Measurements from ENCODE around the gene OS9. TPM values are rescaled to one million over a fixed set of nuclear protein-coding genes. Genes with fewer than 3 reads are reported as not detected.

Gene OS9
- total RNA-seq (2022; extraction: Qiagen RNA extraction; ENCODE audit: low read depth), result 110 to 118 TPM (median 113 TPM) in 5 replicates

DNA sequence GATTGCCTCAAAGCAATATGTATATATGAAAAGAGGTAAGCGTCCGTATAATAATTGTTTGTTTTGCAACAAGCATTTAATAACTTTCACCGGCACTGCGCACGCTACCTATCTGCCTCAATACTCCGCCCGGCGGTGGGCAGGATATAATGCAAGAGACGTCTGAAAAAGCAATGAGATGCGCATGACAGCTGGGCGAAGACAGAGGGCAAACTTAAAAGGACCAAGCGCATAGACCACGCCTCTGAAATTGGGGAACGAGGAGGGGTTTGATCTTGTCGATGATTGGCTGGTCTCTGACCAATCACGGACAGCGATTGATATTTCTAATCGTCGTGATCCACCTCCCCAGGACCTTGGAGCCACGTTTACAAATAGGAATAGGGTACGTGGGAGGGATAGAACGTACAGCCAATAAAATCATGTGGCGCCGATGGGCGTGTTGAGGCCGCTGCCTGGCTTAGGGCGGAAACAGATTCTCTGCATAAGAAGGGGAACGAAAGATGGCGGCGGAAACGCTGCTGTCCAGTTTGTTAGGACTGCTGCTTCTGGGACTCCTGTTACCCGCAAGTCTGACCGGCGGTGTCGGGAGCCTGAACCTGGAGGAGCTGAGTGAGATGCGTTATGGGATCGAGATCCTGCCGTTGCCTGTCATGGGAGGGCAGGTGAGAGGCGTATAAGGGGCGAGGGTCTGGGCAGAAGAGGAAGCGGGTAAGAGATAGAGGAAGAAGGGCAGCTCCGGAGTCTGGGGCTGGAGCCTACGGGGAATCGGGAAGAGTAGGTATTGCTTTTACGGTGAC lies at the start of gene OS9:
OS9 (plus strand) TSS at position 474 of the 800 bp plus-strand sequence; CDS start at position 504, 30 bp downstream.

GRCh38 chr12:57738661-57739237 lies 44.8 kb downstream of the OS9 start, which contains the start of gene AGAP2:
Gene AGAP2 (minus strand): TSS chr12:57738742. CDS start chr12:57738246, 496 bp downstream.

GRCh38 chr12:57744777-57745484 lies 51.0 kb downstream of the OS9 start, which contains the start of gene TSPAN31:
Gene TSPAN31 (plus strand): TSS chr12:57745039. CDS start chr12:57745155, 116 bp downstream.

DNA sequence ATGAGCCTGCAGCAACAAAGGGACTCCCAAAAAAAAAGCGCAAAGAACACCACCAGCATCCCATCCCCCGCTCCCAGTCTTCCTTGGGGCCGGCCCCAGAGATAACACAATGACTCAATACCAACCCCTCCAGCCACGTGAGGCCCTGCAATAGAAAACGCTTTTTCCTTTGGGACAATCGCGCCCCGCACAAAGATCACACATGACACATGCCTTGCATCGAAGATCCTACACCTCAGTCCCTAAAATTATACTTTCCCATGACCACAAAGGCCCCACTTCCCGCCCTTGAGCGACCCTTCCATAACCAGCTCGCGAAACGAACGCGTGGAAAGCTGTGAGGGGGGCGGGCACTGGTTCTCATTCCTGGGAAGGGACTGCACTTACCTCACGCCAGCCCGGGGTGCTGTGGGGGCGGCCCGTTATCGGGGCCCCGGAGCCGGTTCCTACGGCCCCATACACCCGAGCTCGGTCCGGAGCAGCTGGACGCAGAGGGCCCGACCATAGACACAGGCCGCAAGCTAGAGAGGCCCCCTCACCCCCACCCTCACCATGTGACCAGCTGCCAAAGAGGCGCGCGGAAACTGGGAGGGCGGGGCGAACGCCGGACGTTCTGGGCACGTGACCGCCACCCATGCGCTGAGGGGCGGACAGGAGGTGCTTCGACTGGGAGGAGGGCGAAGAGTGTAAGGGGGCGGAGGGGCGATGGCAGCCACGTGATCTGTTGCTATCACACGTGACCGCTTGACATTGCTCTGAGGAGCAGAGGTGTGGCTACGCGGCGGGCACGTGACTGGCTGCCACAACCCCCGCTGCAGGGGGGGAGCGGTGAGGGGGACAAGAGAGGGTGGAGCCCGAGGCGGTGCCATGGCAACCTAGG lies 58.1 kb downstream of the OS9 start, which contains the start of gene CDK4:
CDK4 (minus strand) TSS at position 523 of the 880 bp plus-strand sequence. CDS start 593 bp downstream, outside the sequence.

DNA sequence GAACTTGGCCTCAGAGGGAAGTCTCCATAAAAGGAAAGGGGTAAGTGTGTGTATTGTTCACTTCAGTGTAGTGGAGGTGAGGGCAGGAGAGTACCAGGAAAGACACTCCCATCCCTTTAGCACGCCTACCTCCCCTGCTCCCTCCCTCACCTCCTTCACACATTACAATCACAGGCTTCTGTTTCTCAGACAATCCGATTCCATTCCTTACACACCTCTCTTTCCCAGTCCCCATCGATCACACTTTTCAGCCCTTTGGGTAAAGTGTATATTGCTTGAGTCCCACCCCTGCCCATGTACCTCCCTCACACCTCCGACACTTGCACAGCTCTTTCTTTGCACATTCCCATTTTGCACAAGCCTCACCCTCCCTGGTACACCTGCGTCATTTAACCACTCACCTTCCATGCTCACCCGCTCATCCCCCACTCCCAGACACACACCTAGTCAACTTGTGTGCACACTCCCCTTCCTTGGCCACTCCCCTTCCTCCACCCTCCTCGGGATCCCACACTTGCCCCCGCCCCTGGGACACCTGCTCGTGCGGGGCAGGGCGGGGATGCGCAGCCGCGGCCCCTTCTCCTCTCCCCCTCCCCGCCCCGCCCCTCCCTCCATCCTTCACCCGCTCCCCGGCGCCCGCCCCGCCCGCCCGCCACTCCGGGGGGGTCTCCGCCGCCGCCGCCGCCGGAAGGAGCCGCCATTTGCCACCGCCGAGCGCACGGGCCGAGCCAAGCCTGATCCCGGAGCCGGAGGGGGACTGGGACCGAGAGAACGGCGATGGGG lies 60.7 kb downstream of the OS9 start, which contains the start of gene MARCHF9:
MARCHF9 (plus strand) TSS at position 693 of the 783 bp plus-strand sequence. CDS start 426 bp downstream, outside the sequence.

GRCh38 chr12:57766464-57767304 lies 72.8 kb downstream of the OS9 start, which contains the start of gene CYP27B1:
Gene CYP27B1 (minus strand): TSS chr12:57767078. CDS start chr12:57767041, 37 bp downstream.

Other genes starting within 250 kb of the OS9 start
- 0.11 to 0.17 TPM (median 0.13 TPM) in 4 of 5 replicates, not detected in the other for gene INHBE, start 238.8 kb upstream of the OS9 start, total RNA-seq (2022; extraction: Qiagen RNA extraction; ENCODE audit: low read depth)
- gene GLI1, start 234.3 kb upstream of the OS9 start, total RNA-seq (2022; extraction: Qiagen RNA extraction; ENCODE audit: low read depth), result 4.9 to 8.1 TPM (median 6.6 TPM) in 5 replicates
- gene ARHGAP9, start 214.3 kb upstream of the OS9 start, total RNA-seq (2022; extraction: Qiagen RNA extraction; ENCODE audit: low read depth), result 0.24 to 0.94 TPM (median 0.82 TPM) in 5 replicates
- gene MARS1, start 206.1 kb upstream of the OS9 start, total RNA-seq (2022; extraction: Qiagen RNA extraction; ENCODE audit: low read depth), result 122 to 274 TPM (median 144 TPM) in 5 replicates
- 24.1 to 32.1 TPM (median 29.9 TPM) in 5 replicates for gene DDIT3, start 173.6 kb upstream of the OS9 start, total RNA-seq (2022; extraction: Qiagen RNA extraction; ENCODE audit: low read depth)
- 17.2 to 28.7 TPM (median 25.5 TPM) in 5 replicates for gene MBD6, start 171.3 kb upstream of the OS9 start, total RNA-seq (2022; extraction: Qiagen RNA extraction; ENCODE audit: low read depth)
- 105 to 158 TPM (median 121 TPM) in 5 replicates for gene DCTN2, start 146.9 kb upstream of the OS9 start, total RNA-seq (2022; extraction: Qiagen RNA extraction; ENCODE audit: low read depth)
- gene KIF5A, start 144.1 kb upstream of the OS9 start, total RNA-seq (2022; extraction: Qiagen RNA extraction; ENCODE audit: low read depth), result 0.19 to 0.48 TPM (median 0.29 TPM) in 5 replicates
- gene PIP4K2C, start 102.9 kb upstream of the OS9 start, total RNA-seq (2022; extraction: Qiagen RNA extraction; ENCODE audit: low read depth), result 40.5 to 45.1 TPM (median 43.9 TPM) in 5 replicates
- 16.4 to 18.8 TPM (median 18.7 TPM) in 5 replicates for gene DTX3, start 89.3 kb upstream of the OS9 start, total RNA-seq (2022; extraction: Qiagen RNA extraction; ENCODE audit: low read depth)
- gene ARHGEF25, start 82.7 kb upstream of the OS9 start, total RNA-seq (2022; extraction: Qiagen RNA extraction; ENCODE audit: low read depth), result 4.2 to 6.2 TPM (median 5.7 TPM) in 5 replicates
- gene B4GALNT1, start 60.9 kb upstream of the OS9 start, total RNA-seq (2022; extraction: Qiagen RNA extraction; ENCODE audit: low read depth), result 34.5 to 48.1 TPM (median 42.6 TPM) in 5 replicates
- 0.03 to 0.16 TPM (median 0.14 TPM) in 4 of 5 replicates, not detected in the other for gene AGAP2, start 44.6 kb downstream of the OS9 start, total RNA-seq (2022; extraction: Qiagen RNA extraction; ENCODE audit: low read depth)
- 15.5 to 19.6 TPM (median 17.2 TPM) in 5 replicates for gene TSPAN31, start 50.9 kb downstream of the OS9 start, total RNA-seq (2022; extraction: Qiagen RNA extraction; ENCODE audit: low read depth)
- 237 to 291 TPM (median 246 TPM) in 5 replicates for gene CDK4, start 58.2 kb downstream of the OS9 start, total RNA-seq (2022; extraction: Qiagen RNA extraction; ENCODE audit: low read depth)
- gene MARCHF9, start 61.0 kb downstream of the OS9 start, total RNA-seq (2022; extraction: Qiagen RNA extraction; ENCODE audit: low read depth), result 5.5 to 7.7 TPM (median 6.9 TPM) in 5 replicates
- gene CYP27B1, start 72.9 kb downstream of the OS9 start, total RNA-seq (2022; extraction: Qiagen RNA extraction; ENCODE audit: low read depth), result 1.7 to 2.4 TPM (median 2.2 TPM) in 5 replicates
- 47.0 to 58.3 TPM (median 51.6 TPM) in 5 replicates for gene METTL1, start 78.0 kb downstream of the OS9 start, total RNA-seq (2022; extraction: Qiagen RNA extraction; ENCODE audit: low read depth)
- 4.8 to 6.8 TPM (median 5.0 TPM) in 5 replicates for gene EEF1AKMT3, start 78.5 kb downstream of the OS9 start, total RNA-seq (2022; extraction: Qiagen RNA extraction; ENCODE audit: low read depth)
- gene TSFM, start 88.7 kb downstream of the OS9 start, total RNA-seq (2022; extraction: Qiagen RNA extraction; ENCODE audit: low read depth), result 64.0 to 86.3 TPM (median 72.3 TPM) in 5 replicates
- gene AVIL, start 124.6 kb downstream of the OS9 start, total RNA-seq (2022; extraction: Qiagen RNA extraction; ENCODE audit: low read depth), result 0.39 to 0.67 TPM (median 0.62 TPM) in 5 replicates
- 36.8 to 50.5 TPM (median 46.0 TPM) in 5 replicates for gene CTDSP2, start 152.6 kb downstream of the OS9 start, total RNA-seq (2022; extraction: Qiagen RNA extraction; ENCODE audit: low read depth)
- 3.7 to 6.4 TPM (median 4.9 TPM) in 5 replicates for gene ATP23, start 247.4 kb downstream of the OS9 start, total RNA-seq (2022; extraction: Qiagen RNA extraction; ENCODE audit: low read depth)

Data from A549 treated with GW870086 at 1 μM for 4 hours (cell line).